GM23248 (cell line): ENCODE measurements around the gene TBC1D13.

Experiments used
- EZH2 ChIP-seq: fragments of 200-600 bp; sonication (generic); IDR thresholded peaks from 2 replicates; pipeline ENCODE4 v1.6.1; 2018; ENCODE audit warnings: antibody characterized with exemption, mild to moderate bottlenecking; ENCODE audit not compliant: insufficient read depth, poor library complexity, severe bottlenecking
- EZH2phosphoT487 ChIP-seq: fragments of 200-600 bp; sonication (generic); IDR thresholded peaks from 2 replicates; pipeline ENCODE4 v1.6.1; 2018; ENCODE audit warnings: antibody characterized with exemption, moderate library complexity, mild to moderate bottlenecking, low read depth; ENCODE audit not compliant: insufficient read depth

- no peak for TF ChIP-seq EZH2phosphoT487
- no peak for TF ChIP-seq EZH2
Observed at GRCh38 chr9:128771745-128772519, 15.1 kb upstream of the TBC1D13 start, which contains the start of gene ZER1.
